Gastroesophageal sphincter (tissue), 2 donors: ENCODE measurements around the gene MRPL48.

Source experiments
- POLR2A ChIP-seq, 2 donors: fragments of 450-650 bp; IDR thresholded peaks; one replicate each; pipeline ENCODE4 v1.6.1; 2017; ENCODE audit warnings: antibody characterized with exemption in 2 of 2, mild to moderate bottlenecking in 2 of 2, moderate library complexity in 1 of 2
- POLR2AphosphoS5 ChIP-seq: sonication (generic); formaldehyde crosslinking; IDR thresholded peaks from one replicate; pipeline ENCODE4 v1.6.1; 2017; ENCODE audit warnings: antibody characterized with exemption

DNA sequence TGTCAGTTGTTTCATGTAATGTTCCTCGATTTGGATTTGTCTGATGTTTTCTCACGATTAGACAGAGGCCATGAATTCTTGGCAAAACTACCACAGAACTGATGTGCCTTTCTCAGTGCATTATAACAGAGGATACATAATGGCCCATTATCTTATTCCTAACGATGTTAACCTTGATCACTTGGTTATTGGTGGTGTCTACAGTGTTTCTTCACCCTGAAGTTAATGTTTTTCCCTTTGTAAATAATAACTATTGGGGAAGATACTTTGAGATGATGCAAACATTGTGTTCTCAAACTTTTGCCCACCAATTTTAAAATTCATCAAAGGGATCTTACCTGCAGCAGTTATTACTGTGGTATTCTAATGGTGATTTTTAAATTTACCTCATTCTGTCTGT lies 39.9 kb upstream of the MRPL48 start:
- TF ChIP-seq POLR2AphosphoS5 (no peak), POLR2A (IDR thresholded peaks at IDR 0.05) (no peak)
